BLaER1 treated with 17β-estradiol and CSF1 and Interleukin-3, amounts not matched to agents 10 nM and 100 nM (cell line): Measurements from ENCODE around the gene CALHM6.
A peak's percentile ranks its signal among the peaks of the same experiment; 100 is the strongest.

Experiments
- H3K27ac ChIP-seq, 11 experiments: shearing (Covaris generic); formaldehyde crosslinking; 2 replicates each; pipeline ENCODE4 v1.8.1; 2022
- H3K27me3 ChIP-seq, 11 experiments: shearing (Covaris generic); formaldehyde crosslinking; 2 replicates each; pipeline ENCODE4 v1.8.1; 2022
- H3K36me3 ChIP-seq, 11 experiments: shearing (Covaris generic); formaldehyde crosslinking; 2 replicates each; pipeline ENCODE4 v1.8.1; 2022
- H3K4me1 ChIP-seq, 10 experiments: shearing (Covaris generic); formaldehyde crosslinking; 2 replicates each; pipeline ENCODE4 v1.8.1; 2022
- H3K4me2 ChIP-seq, 11 experiments: shearing (Covaris generic); formaldehyde crosslinking; 2 replicates each; pipeline ENCODE4 v1.8.1; 2022
- H3K4me3 ChIP-seq, 10 experiments: shearing (Covaris generic); formaldehyde crosslinking; 2 replicates each; pipeline ENCODE4 v1.8.1; 2022
- H3K9ac ChIP-seq, 11 experiments: shearing (Covaris generic); formaldehyde crosslinking; 2 replicates each; pipeline ENCODE4 v1.8.1; 2022
- H3K9me3 ChIP-seq, 11 experiments: shearing (Covaris generic); formaldehyde crosslinking; replicated peaks in 1 of 11; 2 replicates each; pipeline ENCODE4 v1.8.1; 2022
- H4K20me1 ChIP-seq, 11 experiments: shearing (Covaris generic); formaldehyde crosslinking; 2 replicates each; pipeline ENCODE4 v1.8.1; 2022
- Cebpa-rat ChIP-seq, 11 experiments: shearing (Covaris generic); IDR thresholded peaks; 2 replicates each; pipeline ENCODE4 v1.8.1; 2022

CALHM6 gene

GRCh38 chr6:116426551-116426950, 34.6 kb upstream of the CALHM6 start:
- H3K9me3 ChIP-seq: 0 out of 22 replicates have a peak, but pooled peaks cover 0 to 3% (median 0%) of the 10 kb centered on the region in 11 experiments
- no peak overlapping the region for H3K4me3 ChIP-seq
- no peak overlapping the region for H3K4me2 ChIP-seq
- no peak for TF ChIP-seq Cebpa-rat (IDR thresholded peaks at IDR 0.05)
- no peaks in the 10 kb centered on the region for H3K27me3 ChIP-seq
- 0 out of 20 replicates have a peak, but pooled peaks cover 0 to 11% (median 0%) of the 10 kb centered on the region in 10 experiments for H3K4me1 ChIP-seq
- H4K20me1 ChIP-seq: peaks cover 0 to 71% (median 0%) of the 10 kb centered on the region in 11 experiments; a peak in 5 of 22 replicates
- H3K9ac ChIP-seq: no peak overlapping the region
- no peak overlapping the region for H3K27ac ChIP-seq
- peaks cover 0 to 83% (median 17%) of the 10 kb centered on the region in 11 experiments; a peak in 11 of 22 replicates for H3K36me3 ChIP-seq

GRCh38 chr6:116429111-116429510, 32.1 kb upstream of the CALHM6 start:
- no peak for TF ChIP-seq Cebpa-rat (IDR thresholded peaks at IDR 0.05)
- Histone ChIP-seq H3K36me3 (peaks cover 0 to 96% (median 17%) of the 10 kb centered on the region in 11 experiments; a peak in 11 of 22 replicates), H3K9ac (no peak overlapping the region), H4K20me1 (peaks cover 0 to 62% (median 0%) of the 10 kb centered on the region in 11 experiments; a peak in 5 of 22 replicates), H3K9me3 (0 out of 22 replicates have a peak, but pooled peaks cover 0 to 3% (median 0%) of the 10 kb centered on the region in 11 experiments), H3K4me2 (no peak overlapping the region), H3K27ac (no peak overlapping the region), H3K4me1 (0 out of 20 replicates have a peak, but pooled peaks cover 0 to 11% (median 0%) of the 10 kb centered on the region in 10 experiments), H3K4me3 (no peak overlapping the region), H3K27me3 (no peaks in the 10 kb centered on the region)

GRCh38 chr6:116430860-116431259, 30.3 kb upstream of the CALHM6 start:
- Histone ChIP-seq H3K4me3 (no peak overlapping the region), H3K27ac (no peak overlapping the region), H3K9me3 (0 out of 22 replicates have a peak, but pooled peaks cover 0 to 3% (median 0%) of the 10 kb centered on the region in 11 experiments), H3K4me1 (no peaks in the 10 kb centered on the region), H3K36me3 (peaks cover 0 to 98% (median 17%) of the 10 kb centered on the region in 11 experiments; a peak in 11 of 22 replicates), H3K27me3 (no peaks in the 10 kb centered on the region), H3K9ac (no peak overlapping the region), H4K20me1 (peaks cover 0 to 47% (median 0%) of the 10 kb centered on the region in 11 experiments; a peak in 5 of 22 replicates), H3K4me2 (no peak overlapping the region)
- no peak for TF ChIP-seq Cebpa-rat (IDR thresholded peaks at IDR 0.05)

GRCh38 chr6:116431964-116432595, 29.1 kb upstream of the CALHM6 start:
- H3K4me1 ChIP-seq: peaks cover 0 to 9% (median 0%) of the 10 kb centered on the region in 10 experiments; a peak in 6 of 20 replicates
- H3K36me3 ChIP-seq: peaks cover 0 to 98% (median 17%) of the 10 kb centered on the region in 11 experiments; a peak in 10 of 22 replicates
- TF ChIP-seq Cebpa-rat (IDR thresholded peaks at IDR 0.05): no peak

GRCh38 chr6:116433206-116433712, 27.9 kb upstream of the CALHM6 start:
- H3K36me3 ChIP-seq: peaks cover 0 to 88% (median 9%) of the 10 kb centered on the region in 11 experiments; a peak in 9 of 22 replicates
- H3K9ac ChIP-seq: no peak overlapping the region
- H3K4me3 ChIP-seq: no peak overlapping the region
- no peak overlapping the region for H3K27ac ChIP-seq
- H3K4me2 ChIP-seq: no peak overlapping the region
- 0 out of 22 replicates have a peak, but pooled peaks cover 0 to 3% (median 0%) of the 10 kb centered on the region in 11 experiments for H3K9me3 ChIP-seq
- no peak for TF ChIP-seq Cebpa-rat (IDR thresholded peaks at IDR 0.05)
- H3K4me1 ChIP-seq: peaks cover 0 to 20% (median 1%) of the 10 kb centered on the region in 10 experiments; a peak in 10 of 20 replicates
- H3K27me3 ChIP-seq: no peaks in the 10 kb centered on the region
- H4K20me1 ChIP-seq: peaks cover 0 to 43% (median 0%) of the 10 kb centered on the region in 11 experiments; a peak in 4 of 22 replicates

More at GRCh38 chr6:116431964-116432595, 29.1 kb upstream of the CALHM6 start:
- Histone ChIP-seq H3K27me3 (no peaks in the 10 kb centered on the region), H4K20me1 (peaks cover 0 to 40% (median 0%) of the 10 kb centered on the region in 11 experiments; a peak in 4 of 22 replicates), H3K27ac (no peak overlapping the region), H3K9ac (no peak overlapping the region), H3K9me3 (0 out of 22 replicates have a peak, but pooled peaks cover 0 to 3% (median 0%) of the 10 kb centered on the region in 11 experiments), H3K4me2 (no peak overlapping the region), H3K4me3 (no peak overlapping the region)

GRCh38 chr6:116434056-116434725, 27.0 kb upstream of the CALHM6 start:
- Histone ChIP-seq H3K4me3 (no peak overlapping the region), H3K27ac (no peak overlapping the region), H4K20me1 (peaks cover 0 to 45% (median 0%) of the 10 kb centered on the region in 11 experiments; a peak in 4 of 22 replicates), H3K4me2 (no peak overlapping the region), H3K4me1 (peaks cover 7 to 29% (median 11%) of the 10 kb centered on the region in 10 experiments), H3K9ac (no peak overlapping the region), H3K27me3 (no peaks in the 10 kb centered on the region), H3K9me3 (0 out of 22 replicates have a peak, but pooled peaks cover 0 to 1% (median 0%) of the 10 kb centered on the region in 11 experiments), H3K36me3 (peaks cover 0 to 78% (median 5%) of the 10 kb centered on the region in 11 experiments; a peak in 9 of 22 replicates)
- TF ChIP-seq Cebpa-rat (IDR thresholded peaks at IDR 0.05): no peak

- H3K36me3 ChIP-seq: peaks cover 0 to 60% (median 5%) of the 10 kb centered on the region in 11 experiments; a peak in 9 of 22 replicates
- no peak overlapping the region for H3K4me2 ChIP-seq
- no peaks in the 10 kb centered on the region for H3K9me3 ChIP-seq
- no peak for TF ChIP-seq Cebpa-rat (IDR thresholded peaks at IDR 0.05)
- no peak overlapping the region for H3K9ac ChIP-seq
- peaks cover 14 to 36% (median 20%) of the 10 kb centered on the region in 10 experiments for H3K4me1 ChIP-seq
- no peaks in the 10 kb centered on the region for H3K27me3 ChIP-seq
- H3K4me3 ChIP-seq: no peak overlapping the region
- no peak overlapping the region for H3K27ac ChIP-seq
- peaks cover 0 to 34% (median 0%) of the 10 kb centered on the region in 11 experiments; a peak in 3 of 22 replicates for H4K20me1 ChIP-seq
These were observed 24.6 kb upstream of the CALHM6 start for GRCh38 chr6:116436586-116436985.

GRCh38 chr6:116437656-116438055, 23.5 kb upstream of the CALHM6 start:
- no peaks in the 10 kb centered on the region for H3K9me3 ChIP-seq
- no peak overlapping the region for H3K9ac ChIP-seq
- H3K4me3 ChIP-seq: no peak overlapping the region
- peaks cover 0 to 49% (median 5%) of the 10 kb centered on the region in 11 experiments; a peak in 9 of 22 replicates for H3K36me3 ChIP-seq
- H4K20me1 ChIP-seq: peaks cover 0 to 26% (median 0%) of the 10 kb centered on the region in 11 experiments; a peak in 3 of 22 replicates
- TF ChIP-seq Cebpa-rat (IDR thresholded peaks at IDR 0.05): no peak
- no peak overlapping the region for H3K27ac ChIP-seq
- H3K4me1 ChIP-seq: peaks cover 14 to 42% (median 20%) of the 10 kb centered on the region in 10 experiments
- H3K27me3 ChIP-seq: no peaks in the 10 kb centered on the region
- H3K4me2 ChIP-seq: peak overlapping the region in 2 of 11 experiments; percentile 27 to 29; a peak in 1 of 22 replicates
